Lower leg skin (tissue), 3 donors: ENCODE results near the gene TBC1D24.

Experiments
- POLR2A ChIP-seq, 2 donors: fragments of 450-650 bp; IDR thresholded peaks; one replicate each; pipeline ENCODE4 v1.6.1; 2016 to 2017; ENCODE audit warnings: antibody characterized with exemption in 2 of 2, mild to moderate bottlenecking in 1 of 2, moderate library complexity in 1 of 2
- TF ChIP-seq, protein P1 (sequence below), 3 donors: fragments of 450-650 bp; IDR thresholded peaks; one replicate each; pipeline ENCODE4 v1.5.1; 2016; ENCODE audit warnings: antibody characterized with exemption in 3 of 3, mild to moderate bottlenecking in 3 of 3, moderate library complexity in 2 of 3

DNA sequence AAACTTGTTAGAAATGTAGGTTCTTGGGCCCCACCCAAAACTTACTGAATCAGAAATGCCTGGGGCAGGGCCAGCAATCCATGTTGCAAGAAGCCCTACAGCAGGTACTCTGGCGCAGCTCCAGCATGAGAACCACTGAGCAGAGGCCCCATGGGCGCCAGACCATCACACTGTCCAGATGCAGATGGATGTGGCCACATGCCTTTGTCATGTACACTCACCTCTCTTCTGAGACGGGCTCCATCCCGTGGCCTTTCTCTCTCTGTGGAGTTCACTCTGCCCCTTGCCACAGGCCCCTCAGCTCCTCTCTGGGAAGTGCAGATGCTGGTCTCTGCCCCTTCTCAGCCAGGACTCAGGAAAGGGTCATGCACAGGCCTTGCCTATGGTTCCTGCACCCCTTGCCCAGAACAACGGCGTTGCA is 48.0 kb upstream of the TBC1D24 start:
- TF ChIP-seq, protein P1, sequence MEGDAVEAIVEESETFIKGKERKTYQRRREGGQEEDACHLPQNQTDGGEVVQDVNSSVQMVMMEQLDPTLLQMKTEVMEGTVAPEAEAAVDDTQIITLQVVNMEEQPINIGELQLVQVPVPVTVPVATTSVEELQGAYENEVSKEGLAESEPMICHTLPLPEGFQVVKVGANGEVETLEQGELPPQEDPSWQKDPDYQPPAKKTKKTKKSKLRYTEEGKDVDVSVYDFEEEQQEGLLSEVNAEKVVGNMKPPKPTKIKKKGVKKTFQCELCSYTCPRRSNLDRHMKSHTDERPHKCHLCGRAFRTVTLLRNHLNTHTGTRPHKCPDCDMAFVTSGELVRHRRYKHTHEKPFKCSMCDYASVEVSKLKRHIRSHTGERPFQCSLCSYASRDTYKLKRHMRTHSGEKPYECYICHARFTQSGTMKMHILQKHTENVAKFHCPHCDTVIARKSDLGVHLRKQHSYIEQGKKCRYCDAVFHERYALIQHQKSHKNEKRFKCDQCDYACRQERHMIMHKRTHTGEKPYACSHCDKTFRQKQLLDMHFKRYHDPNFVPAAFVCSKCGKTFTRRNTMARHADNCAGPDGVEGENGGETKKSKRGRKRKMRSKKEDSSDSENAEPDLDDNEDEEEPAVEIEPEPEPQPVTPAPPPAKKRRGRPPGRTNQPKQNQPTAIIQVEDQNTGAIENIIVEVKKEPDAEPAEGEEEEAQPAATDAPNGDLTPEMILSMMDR (IDR thresholded peaks at IDR 0.05), result no peak
- TF ChIP-seq POLR2A (IDR thresholded peaks at IDR 0.05), result no peak
